ENCODE results near the gene DNLZ.

DNA sequence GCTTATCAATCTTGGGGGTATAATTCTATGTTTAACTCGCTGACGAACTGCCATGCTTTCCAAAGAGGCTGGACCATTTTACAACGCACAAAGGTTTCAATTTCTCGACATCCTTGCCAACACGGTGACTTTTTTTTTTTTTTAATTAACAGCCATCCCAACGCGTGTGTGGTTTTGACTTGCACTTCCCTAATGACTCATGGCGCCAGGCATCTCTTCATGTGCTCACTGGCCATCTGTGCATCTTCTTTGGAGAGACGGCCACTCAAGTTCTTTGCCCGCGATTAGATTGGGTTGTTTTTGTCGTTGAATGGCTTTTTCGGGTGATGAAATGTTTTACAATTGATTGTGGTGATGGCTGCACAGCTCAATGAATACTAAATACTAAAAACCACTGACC is 22.5 kb upstream of the DNLZ start:
- TF ChIP-seq EZH2phosphoT487 (conservative IDR thresholded peaks at IDR 0.05; ENCODE audit: low read length) = no peak
- TF ChIP-seq, protein P1, sequence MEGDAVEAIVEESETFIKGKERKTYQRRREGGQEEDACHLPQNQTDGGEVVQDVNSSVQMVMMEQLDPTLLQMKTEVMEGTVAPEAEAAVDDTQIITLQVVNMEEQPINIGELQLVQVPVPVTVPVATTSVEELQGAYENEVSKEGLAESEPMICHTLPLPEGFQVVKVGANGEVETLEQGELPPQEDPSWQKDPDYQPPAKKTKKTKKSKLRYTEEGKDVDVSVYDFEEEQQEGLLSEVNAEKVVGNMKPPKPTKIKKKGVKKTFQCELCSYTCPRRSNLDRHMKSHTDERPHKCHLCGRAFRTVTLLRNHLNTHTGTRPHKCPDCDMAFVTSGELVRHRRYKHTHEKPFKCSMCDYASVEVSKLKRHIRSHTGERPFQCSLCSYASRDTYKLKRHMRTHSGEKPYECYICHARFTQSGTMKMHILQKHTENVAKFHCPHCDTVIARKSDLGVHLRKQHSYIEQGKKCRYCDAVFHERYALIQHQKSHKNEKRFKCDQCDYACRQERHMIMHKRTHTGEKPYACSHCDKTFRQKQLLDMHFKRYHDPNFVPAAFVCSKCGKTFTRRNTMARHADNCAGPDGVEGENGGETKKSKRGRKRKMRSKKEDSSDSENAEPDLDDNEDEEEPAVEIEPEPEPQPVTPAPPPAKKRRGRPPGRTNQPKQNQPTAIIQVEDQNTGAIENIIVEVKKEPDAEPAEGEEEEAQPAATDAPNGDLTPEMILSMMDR (IDR thresholded peaks at IDR 0.05; ENCODE audit: insufficient read depth, low read length, poor library complexity, severe bottlenecking) = no peak
